PFSK-1 (cell line): ENCODE data around the gene DPM2.

Experiments used
- FOXP2 ChIP-seq: optimal IDR thresholded peaks from 2 replicates; pipeline ENCODE3; 2011; ENCODE audit warnings: borderline replicate concordance, control low read depth, inconsistent platforms; ENCODE audit not compliant: insufficient read depth; ENCODE audit errors: extremely low read length, extremely low read depth
- POLR2AphosphoS5 ChIP-seq: IDR thresholded peaks from 2 replicates; pipeline ENCODE4 v1.6.1; 2012; ENCODE audit warnings: low read depth, mild to moderate bottlenecking, control low read depth, low read length, moderate library complexity
- SIN3A ChIP-seq: IDR thresholded peaks from 2 replicates; pipeline ENCODE4 v1.6.1; 2012; ENCODE audit warnings: mild to moderate bottlenecking, low read length, moderate library complexity, borderline replicate concordance; ENCODE audit not compliant: insufficient read depth
- TAF1 ChIP-seq: IDR thresholded peaks from 2 replicates; pipeline ENCODE4 v1.6.1; 2012; ENCODE audit warnings: low read length, control low read depth, borderline replicate concordance; ENCODE audit not compliant: insufficient read depth
- TF ChIP-seq, protein P1 (sequence below), 2 experiments: IDR thresholded peaks; 2 replicates each; pipeline versions ENCODE4 v1.6.1 to v1.8.0; 2011 to 2012; ENCODE audit warnings: low read depth in 2 of 2, low read length in 2 of 2, control low read depth in 1 of 2, inconsistent platforms in 1 of 2, mild to moderate bottlenecking in 1 of 2, moderate library complexity in 1 of 2; ENCODE audit not compliant: insufficient read depth in 1 of 2

The DPM2 gene

DNA sequence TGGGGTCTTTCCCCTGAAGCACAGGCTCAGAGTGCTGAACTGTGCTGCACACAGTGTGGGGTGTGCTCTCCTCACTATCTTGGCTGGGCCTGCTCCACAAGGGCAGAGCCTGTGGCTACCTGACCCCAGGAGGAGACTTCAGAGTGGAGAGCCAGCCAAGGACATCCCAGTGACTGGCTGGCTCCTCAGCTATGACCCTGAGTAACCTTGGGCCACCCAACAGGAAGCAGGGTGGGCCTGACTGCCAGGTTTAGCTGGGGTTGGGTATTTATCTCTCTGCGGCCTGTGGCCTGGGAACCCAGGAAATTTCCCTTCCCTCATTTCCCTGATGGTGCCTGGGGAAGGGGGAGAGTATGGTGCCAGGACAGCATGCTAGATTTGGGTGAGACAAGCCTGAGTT lies 45.3 kb upstream of the DPM2 start:
- TF ChIP-seq, protein P1, sequence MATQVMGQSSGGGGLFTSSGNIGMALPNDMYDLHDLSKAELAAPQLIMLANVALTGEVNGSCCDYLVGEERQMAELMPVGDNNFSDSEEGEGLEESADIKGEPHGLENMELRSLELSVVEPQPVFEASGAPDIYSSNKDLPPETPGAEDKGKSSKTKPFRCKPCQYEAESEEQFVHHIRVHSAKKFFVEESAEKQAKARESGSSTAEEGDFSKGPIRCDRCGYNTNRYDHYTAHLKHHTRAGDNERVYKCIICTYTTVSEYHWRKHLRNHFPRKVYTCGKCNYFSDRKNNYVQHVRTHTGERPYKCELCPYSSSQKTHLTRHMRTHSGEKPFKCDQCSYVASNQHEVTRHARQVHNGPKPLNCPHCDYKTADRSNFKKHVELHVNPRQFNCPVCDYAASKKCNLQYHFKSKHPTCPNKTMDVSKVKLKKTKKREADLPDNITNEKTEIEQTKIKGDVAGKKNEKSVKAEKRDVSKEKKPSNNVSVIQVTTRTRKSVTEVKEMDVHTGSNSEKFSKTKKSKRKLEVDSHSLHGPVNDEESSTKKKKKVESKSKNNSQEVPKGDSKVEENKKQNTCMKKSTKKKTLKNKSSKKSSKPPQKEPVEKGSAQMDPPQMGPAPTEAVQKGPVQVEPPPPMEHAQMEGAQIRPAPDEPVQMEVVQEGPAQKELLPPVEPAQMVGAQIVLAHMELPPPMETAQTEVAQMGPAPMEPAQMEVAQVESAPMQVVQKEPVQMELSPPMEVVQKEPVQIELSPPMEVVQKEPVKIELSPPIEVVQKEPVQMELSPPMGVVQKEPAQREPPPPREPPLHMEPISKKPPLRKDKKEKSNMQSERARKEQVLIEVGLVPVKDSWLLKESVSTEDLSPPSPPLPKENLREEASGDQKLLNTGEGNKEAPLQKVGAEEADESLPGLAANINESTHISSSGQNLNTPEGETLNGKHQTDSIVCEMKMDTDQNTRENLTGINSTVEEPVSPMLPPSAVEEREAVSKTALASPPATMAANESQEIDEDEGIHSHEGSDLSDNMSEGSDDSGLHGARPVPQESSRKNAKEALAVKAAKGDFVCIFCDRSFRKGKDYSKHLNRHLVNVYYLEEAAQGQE (IDR thresholded peaks at IDR 0.05; ENCODE audit: insufficient read depth in 1 of 2, low read depth in 2 of 2, low read length in 2 of 2), result no peak
- no peak for TF ChIP-seq TAF1
- no peak for TF ChIP-seq SIN3A
- no peak for TF ChIP-seq POLR2AphosphoS5
- no peak for TF ChIP-seq FOXP2

DNA sequence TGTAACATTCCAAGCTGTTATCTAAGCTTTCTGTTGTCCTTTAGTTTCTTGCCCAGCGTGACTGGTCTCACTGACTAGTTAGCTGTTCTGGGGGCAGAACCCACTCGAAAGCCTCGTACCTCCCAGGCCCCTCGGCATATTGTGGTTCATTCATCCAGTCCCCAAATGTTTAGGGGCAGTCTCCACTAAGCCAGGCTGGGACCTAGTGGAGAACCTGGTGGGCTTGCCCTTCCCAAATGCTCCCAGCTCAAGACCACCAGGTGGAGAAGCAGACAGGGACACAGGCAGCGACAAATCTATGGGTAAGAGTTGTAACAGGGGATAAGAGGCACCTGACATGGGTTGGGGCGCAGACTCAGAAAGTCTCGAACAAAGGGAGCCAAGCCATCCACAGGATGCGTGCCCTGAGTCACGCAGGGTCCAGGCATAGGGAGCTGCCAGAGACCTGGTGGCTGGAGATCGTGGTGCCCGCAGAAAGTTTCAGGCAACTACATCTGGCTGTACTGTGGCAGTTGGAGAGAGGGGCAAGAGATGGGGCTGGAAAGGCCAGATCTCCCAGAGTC lies 44.0 kb upstream of the DPM2 start:
- no peak for TF ChIP-seq POLR2AphosphoS5
- TF ChIP-seq FOXP2, result no peak

DNA sequence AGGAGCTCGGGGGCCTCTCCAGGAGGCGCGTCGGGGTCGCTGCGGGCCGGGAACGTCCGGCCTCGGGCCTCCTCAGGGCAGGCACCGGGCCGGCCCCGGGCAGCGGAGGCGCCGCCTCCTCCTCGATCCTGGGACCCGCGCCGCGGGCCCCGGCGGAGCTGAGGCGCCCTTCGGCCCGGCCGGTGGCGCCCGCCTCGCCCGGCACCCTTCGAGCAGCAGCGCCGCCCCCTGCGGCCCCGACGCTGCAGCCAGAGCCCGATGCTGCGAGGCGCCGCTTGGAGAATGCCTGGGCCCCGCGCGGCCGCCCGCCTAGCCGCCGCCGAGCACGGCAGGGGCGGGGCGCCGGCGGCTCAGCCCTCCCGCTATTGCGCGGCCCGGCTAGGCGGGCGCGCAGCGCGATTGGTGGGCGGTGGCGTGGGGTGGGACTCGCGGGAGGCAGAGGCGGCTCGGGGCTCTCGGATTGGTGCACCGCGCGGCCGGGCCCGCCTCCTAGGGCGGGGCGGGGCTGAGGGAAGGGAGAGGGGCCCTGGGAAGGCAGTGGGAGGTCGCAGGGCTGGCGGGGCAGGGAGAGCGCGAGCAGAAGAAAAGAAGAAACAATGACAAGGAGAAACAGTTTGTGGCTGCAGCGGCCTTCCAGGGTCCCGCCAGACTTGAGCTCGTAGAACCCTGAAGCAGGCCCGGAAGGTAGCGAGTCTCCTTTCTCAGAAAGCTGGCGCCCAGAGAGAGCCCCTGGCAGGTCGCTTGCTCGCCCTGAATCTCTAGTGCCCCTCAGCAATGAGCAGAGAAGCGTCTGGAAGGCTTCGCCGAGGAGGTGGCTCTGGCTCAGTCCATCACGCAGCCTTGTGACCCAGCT lies 43.3 kb upstream of the DPM2 start, which contains the start of gene EEIG1:
TSS of gene EEIG1 (minus strand) at position 284 of the 853 bp plus-strand sequence. CDS start 852 bp downstream, outside the sequence.
- TF ChIP-seq, protein P1 (IDR thresholded peaks at IDR 0.05; ENCODE audit: insufficient read depth in 1 of 2, low read depth in 2 of 2, low read length in 2 of 2), result no peak
- TF ChIP-seq FOXP2 (no peak), SIN3A (no peak), POLR2AphosphoS5 (peak; percentile 76; the same call in 1 of the 2 replicates), TAF1 (peak; percentile 61; the same call in 1 of the 2 replicates)

DNA sequence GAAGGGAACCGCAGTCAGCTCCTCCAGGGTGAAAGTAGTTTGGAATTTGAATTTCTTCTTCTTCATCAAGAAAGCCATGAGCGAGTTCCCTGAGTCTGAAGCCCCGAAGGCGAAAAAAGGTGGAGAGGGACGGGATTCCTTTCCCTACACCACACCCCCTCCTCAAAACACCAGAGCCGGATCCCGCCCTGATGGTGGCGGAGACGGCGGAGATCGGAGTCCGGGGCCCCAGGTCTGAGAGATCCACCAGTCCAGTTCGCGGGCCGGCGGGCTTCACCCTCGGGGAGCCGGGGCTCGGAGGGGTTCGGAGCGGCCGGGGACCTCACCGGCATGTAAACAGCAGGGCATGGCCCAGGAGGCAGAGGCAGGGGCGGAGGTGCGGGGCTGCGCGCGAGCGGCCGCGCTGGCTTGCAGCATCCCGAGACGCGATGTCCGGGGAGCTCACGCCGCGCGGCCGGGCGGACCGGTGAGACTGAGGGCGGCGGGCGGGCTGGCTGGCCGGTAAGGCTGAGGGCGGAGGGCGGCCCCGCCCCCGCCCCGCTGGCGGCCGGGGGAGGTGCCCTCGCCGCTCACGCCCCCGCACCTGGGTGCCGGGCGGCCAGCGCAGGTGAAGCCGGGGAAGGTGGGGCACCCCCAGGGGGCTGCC lies 42.5 kb upstream of the DPM2 start:
- TF ChIP-seq, protein P1 (IDR thresholded peaks at IDR 0.05; ENCODE audit: insufficient read depth in 1 of 2, low read depth in 2 of 2, low read length in 2 of 2), result no peak
- TF ChIP-seq FOXP2 (no peak), POLR2AphosphoS5 (no peak), SIN3A (peak; percentile 48; the same call in 1 of the 2 replicates)

DNA sequence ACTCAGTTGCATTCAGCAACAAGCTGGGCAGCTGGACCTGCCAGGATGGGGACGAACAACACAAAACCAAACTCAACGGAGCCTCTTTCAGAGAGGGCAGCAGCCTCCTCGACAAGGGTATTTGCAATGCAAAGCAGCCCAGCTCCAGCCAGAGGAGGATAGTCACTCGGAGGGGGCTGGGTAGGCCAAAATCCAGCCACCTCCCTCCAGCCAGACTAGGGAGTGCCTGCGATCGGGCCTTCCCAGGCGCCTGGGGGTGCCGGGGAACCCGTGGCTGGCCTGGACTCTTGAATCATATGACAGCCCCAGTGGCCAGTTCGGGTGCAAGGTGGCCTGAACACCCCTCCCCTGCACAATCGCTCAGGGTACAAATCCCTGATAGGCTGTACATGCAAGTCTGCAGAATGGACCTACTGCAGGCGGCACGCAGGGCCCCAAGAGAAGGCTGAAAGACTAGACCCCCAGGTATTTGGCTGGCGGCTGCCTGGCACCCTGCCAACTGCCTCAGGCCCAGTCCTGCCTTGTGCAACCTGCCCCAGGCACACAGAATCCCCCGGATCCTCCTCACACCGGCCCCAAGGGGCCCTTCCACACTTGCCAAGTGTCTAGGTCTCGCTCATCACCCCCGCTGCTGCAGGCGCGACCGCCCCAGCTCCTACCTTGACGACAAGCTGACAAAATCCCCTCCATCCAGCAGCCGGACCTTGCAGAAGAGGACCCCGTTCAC lies 41.8 kb upstream of the DPM2 start:
- TF ChIP-seq TAF1 (no peak), SIN3A (no peak), FOXP2 (no peak), POLR2AphosphoS5 (no peak)
- TF ChIP-seq, protein P1 (IDR thresholded peaks at IDR 0.05; ENCODE audit: insufficient read depth in 1 of 2, low read depth in 2 of 2, low read length in 2 of 2), result no peak
